HepG2 (cell line): ENCODE measurements around the gene ATG5.
"Not testable (repeated sequence)": the region's sequence is repeated elsewhere in the genome, so short reads cannot be mapped to it uniquely, and the experiment has no call there.

Experiments
- CREB1 ChIP-seq, 2 experiments: fragments of 450-650 bp in 1 of 2; IDR thresholded peaks; 2 replicates each; pipeline ENCODE4 v1.6.1; 2016 to 2017; ENCODE audit warnings: control low read depth in 1 of 2, mild to moderate bottlenecking in 1 of 2, missing compliant biosample characterization in 1 of 2, missing genetic modification characterization in 1 of 2
- ELF4 ChIP-seq: sonication (generic); formaldehyde crosslinking; IDR thresholded peaks from 2 replicates; pipeline ENCODE4 v1.5.0; 2020; ENCODE audit warnings: missing genetic modification reagents, mild to moderate bottlenecking, moderate library complexity, borderline replicate concordance
- HOXA5 ChIP-seq: sonication (generic); formaldehyde crosslinking; IDR thresholded peaks from 2 replicates; pipeline ENCODE4 v1.4.0; 2020; ENCODE audit warnings: missing genetic modification reagents
- NFRKB ChIP-seq: fragments of 450-650 bp; IDR thresholded peaks from 2 replicates; pipeline ENCODE4 v1.6.1; 2017
- POLR2A ChIP-seq, 2 experiments: IDR thresholded peaks; 2 replicates each; pipeline ENCODE4 v1.6.1; 2011; ENCODE audit warnings: low read depth in 2 of 2, low read length in 2 of 2, mild to moderate bottlenecking in 1 of 2, moderate library complexity in 1 of 2; ENCODE audit not compliant: insufficient read depth in 1 of 2
- SOX13 ChIP-seq, 3 experiments: fragments of 450-650 bp in 1 of 3; sonication (generic) in 1 of 3; formaldehyde crosslinking in 1 of 3; IDR thresholded peaks in 2 of 3; conservative IDR thresholded peaks in 1 of 3; 2 replicates each; pipeline versions ENCODE4 v1.5.0 to v1.6.1; 2016 to 2020; ENCODE audit warnings: antibody characterized with exemption in 1 of 3, mild to moderate bottlenecking in 1 of 3, missing compliant biosample characterization in 1 of 3, missing genetic modification reagents in 1 of 3, moderate library complexity in 1 of 3
- TF ChIP-seq, protein P1 (sequence below): sonication (generic); formaldehyde crosslinking; IDR thresholded peaks from 2 replicates; pipeline ENCODE4 v1.4.0; 2020; ENCODE audit warnings: missing genetic modification reagents

DNA sequence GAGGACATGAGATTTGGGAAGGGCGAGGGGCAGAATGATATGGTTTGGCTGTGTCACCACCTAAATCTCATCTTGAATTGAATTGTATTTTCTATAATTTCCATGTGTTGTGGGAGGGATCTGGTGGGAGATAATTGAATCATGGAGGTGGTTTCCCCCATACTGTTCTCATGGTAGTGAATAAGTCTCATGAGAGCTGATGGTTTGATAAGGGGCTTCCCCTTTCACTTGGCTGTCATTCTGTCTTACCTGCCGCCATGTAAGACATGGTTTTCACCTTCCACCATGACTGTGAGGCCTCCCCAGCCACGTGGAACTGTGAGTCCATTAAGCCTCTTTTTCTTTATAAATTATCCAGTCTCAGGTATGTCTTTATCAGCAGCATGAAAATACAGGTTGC lies 173.1 kb downstream of the ATG5 start:
- not testable (repeated sequence) for TF ChIP-seq SOX13 (IDR thresholded peaks at IDR 0.05); SOX13 (CRISPR knock-in tag; conservative IDR thresholded peaks at IDR 0.05 in 1 of 2, IDR thresholded peaks at IDR 0.05 in 1 of 2); NFRKB; HOXA5 (CRISPR knock-in tag); ELF4; POLR2A (IDR thresholded peaks at IDR 0.05; ENCODE audit: insufficient read depth in 1 of 2, low read depth in 2 of 2, low read length in 2 of 2); CREB1 (IDR thresholded peaks at IDR 0.05); CREB1 (CRISPR knock-in tag; IDR thresholded peaks at IDR 0.05)
- TF ChIP-seq, protein P1, sequence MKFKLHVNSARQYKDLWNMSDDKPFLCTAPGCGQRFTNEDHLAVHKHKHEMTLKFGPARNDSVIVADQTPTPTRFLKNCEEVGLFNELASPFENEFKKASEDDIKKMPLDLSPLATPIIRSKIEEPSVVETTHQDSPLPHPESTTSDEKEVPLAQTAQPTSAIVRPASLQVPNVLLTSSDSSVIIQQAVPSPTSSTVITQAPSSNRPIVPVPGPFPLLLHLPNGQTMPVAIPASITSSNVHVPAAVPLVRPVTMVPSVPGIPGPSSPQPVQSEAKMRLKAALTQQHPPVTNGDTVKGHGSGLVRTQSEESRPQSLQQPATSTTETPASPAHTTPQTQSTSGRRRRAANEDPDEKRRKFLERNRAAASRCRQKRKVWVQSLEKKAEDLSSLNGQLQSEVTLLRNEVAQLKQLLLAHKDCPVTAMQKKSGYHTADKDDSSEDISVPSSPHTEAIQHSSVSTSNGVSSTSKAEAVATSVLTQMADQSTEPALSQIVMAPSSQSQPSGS = not testable (repeated sequence)
